GM10248 (cell line): Measurements from ENCODE around the gene ABCC10.
"Not testable (repeated sequence)": the region's sequence is repeated elsewhere in the genome, so short reads cannot be mapped to it uniquely, and the experiment has no call there.

Experiments used
- CTCF ChIA-PET: fragments of 300-600 bp; sonication (Branson Sonifier 250); formaldehyde crosslinking; extraction: SDS; loops from one replicate; lab custom pipeline; 2021; ENCODE audit warnings: antibody characterized with exemption; lab: Yijun Ruan, JAX
- POLR2A ChIA-PET: fragments of 350-650 bp; sonication (Branson Sonifier 250); formaldehyde crosslinking; extraction: SDS; loops from one replicate; lab custom pipeline; 2020; ENCODE audit warnings: antibody characterized with exemption; lab: Yijun Ruan, JAX
- DNase-seq: peaks from one replicate; pipeline ENCODE4 v3.0.0; 2012; ENCODE audit errors: extremely low spot score
- CTCF ChIP-seq: IDR thresholded peaks from 2 replicates; pipeline ENCODE4 v1.5.1; 2012; ENCODE audit warnings: mild to moderate bottlenecking, low read depth; ENCODE audit errors: extremely low read depth, missing control alignments, control extremely low read depth

Gene ABCC10

DNA sequence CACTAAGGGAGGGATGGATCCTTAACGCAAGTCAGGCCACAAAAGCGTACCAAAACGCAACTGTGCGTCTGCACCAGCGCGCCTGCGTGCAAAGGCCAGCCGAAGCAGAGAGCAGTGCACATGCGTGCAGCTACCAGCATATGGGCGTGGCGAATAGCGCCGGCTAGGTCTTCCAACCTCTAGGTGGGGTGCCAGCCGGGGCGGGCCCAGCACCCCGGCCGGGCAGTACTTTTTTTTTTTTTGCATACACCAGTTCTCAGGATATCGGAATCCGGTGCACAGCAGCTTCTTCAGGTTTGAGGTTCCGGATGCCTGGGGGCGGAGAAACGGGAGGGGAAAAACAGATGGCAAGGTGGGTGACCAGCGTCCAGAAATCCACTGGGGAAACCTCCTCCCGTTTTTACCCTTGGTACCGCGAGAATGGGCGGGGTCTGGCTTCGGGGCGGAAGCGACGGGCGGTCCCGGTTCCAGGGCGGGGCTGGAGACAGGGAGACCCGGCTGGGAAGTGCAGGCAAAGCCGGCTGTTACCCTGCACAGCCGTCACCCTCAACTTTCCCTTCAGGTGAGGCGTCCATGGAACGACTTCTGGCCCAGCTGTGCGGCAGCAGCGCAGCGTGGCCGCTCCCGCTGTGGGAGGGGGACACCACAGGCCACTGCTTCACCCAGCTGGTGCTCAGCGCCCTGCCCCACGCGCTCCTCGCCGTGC is at the start of gene ABCC10:
TSS of gene ABCC10 (plus strand) at position 136 of the 706 bp plus-strand sequence. CDS start at position 574, 438 bp downstream.
- DNase-seq: peak; percentile 96
- ChIA-PET POLR2A (interaction anchor here (0.7 to 1.0 kb wide), 2 partner anchors 44 to 89 kb away, joined by 3 to 5 read pairs; no protein-coding TSS in a partner anchor), CTCF (interaction anchor here (0.8 to 2.8 kb wide), 11 partner anchors 8 to 79 kb away, joined by 3 to 12 read pairs (median 4); no protein-coding TSS in a partner anchor)
- peak; percentile 25 for TF ChIP-seq CTCF

GRCh38 chr6:43377710-43378229 is 49.6 kb upstream of the ABCC10 start:
- no peak for TF ChIP-seq CTCF
- CTCF ChIA-PET: interaction anchor here (1.0 to 3.3 kb wide), 7 partner anchors 10 to 149 kb away, joined by 3 to 11 read pairs (median 5); partner anchors contain the start of gene DNPH1
- POLR2A ChIA-PET: no interaction called here
- DNase-seq: no peak

DNA sequence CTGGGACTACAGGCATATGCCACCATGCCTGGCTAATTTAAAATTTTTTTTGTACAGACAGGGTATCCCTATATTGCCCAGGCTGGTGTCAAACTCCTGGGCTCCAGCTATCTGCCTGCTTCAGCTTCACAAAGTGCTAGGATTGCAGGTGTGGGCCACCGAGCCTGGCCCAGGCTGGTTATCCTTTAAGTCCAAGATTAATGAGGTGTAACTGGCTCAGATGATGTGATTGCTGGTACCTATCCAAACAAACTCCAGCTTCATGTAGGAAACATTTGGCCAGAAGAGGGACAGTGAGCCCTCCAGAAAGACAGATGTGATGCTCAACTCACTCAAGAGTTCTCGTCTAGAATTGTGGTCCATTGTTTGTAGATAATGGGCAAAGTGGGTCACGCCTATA is 48.7 kb upstream of the ABCC10 start:
- no peak for DNase-seq
- CTCF ChIA-PET: interaction anchor here (1.0 to 3.3 kb wide), 5 partner anchors 10 to 150 kb away, joined by 3 to 11 read pairs (median 5); partner anchors contain the start of genes ABCC10 and DNPH1
- TF ChIP-seq CTCF: no peak

DNA sequence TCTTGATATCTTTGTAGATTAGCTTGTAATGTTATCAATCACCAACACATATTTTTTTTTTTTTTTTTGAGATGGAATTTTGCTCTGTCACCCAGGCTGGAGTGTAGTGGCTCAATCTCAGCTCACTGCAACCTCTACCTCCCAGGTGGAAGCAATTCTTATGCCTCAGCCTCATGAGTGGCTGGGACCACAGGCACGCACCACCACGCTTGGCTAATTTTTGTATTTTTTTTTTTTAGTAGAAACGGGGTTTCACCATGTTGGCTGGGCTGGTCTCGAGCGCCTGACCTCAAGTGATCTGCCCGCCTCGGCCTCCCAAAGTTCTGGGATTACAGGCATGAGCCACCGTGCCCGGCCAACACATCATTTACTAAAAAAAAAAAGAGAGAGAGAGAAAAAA is 46.5 kb upstream of the ABCC10 start:
- CTCF ChIA-PET: interaction anchor here (1.6 to 1.7 kb wide), 2 partner anchors 8 to 115 kb away, joined by 4 read pairs; no protein-coding TSS in a partner anchor

More for the DNA sequence above, 48.7 kb upstream of the ABCC10 start:
- POLR2A ChIA-PET: no interaction called here

DNA sequence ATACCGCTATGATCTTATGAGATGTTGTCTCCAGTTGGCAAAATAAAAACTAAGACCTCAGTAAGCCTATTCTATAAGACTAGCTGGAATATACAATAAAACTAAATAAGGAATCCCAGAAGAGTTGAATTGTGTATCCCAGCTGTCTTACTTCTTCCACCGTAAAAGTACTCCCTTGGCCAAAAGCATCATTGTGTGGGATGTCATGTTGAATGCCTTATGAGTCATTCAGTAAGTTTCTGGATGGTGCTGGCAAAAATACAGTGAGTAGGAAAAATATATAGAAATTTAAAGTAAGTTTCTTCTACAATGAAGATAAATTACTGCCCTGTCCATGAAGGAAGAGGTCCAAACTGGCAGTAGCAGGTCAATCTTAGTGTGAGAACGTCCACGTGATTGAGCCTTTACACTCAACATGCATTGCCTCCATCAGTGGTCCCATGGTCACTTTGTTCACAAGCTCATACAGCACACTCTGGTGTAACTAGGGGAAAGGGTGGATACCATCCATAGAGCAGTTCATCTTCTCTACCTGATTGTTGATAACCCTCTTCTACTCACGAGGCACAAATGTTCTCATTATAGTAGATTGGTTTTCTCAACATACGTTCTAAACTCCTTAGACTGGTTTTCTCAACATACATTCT is 44.2 kb upstream of the ABCC10 start:
- no peak for TF ChIP-seq CTCF
- no peak for DNase-seq
- POLR2A ChIA-PET: interaction anchor here (1.1 to 1.3 kb wide), 3 partner anchors 10 to 44 kb away, joined by 3 to 8 read pairs (median 5); partner anchors contain the start of genes ABCC10 and ZNF318
- CTCF ChIA-PET: interaction anchor here (0.9 to 4.1 kb wide), 9 partner anchors 9 to 123 kb away, joined by 3 to 19 read pairs (median 6); partner anchors contain the start of genes CRIP3 and ZNF318

More for the DNA sequence above, 46.5 kb upstream of the ABCC10 start:
- DNase-seq: not testable (repeated sequence)
- POLR2A ChIA-PET: interaction anchor here (0.6 kb wide), 1 partner anchor 15 kb away, joined by 3 read pairs; no protein-coding TSS in a partner anchor

DNA sequence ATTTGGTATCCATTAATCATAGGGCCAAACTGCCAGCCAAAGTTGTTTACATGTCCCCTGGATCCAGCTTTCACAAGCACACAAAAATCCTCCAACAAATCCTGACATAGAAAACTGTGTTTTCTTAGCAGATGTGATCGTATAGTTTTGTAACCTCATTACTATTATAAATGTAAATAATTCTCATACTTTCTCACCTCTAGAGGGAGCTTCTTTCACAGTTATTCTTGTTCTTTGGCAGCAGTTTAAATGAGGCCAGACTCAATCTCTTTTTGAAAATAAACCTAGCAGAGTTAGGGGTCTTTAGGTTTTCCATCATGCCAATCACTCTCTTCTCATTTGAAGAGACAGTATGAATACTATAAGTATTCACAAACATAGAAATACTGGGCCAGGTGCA is 40.8 kb upstream of the ABCC10 start:
- no peak for TF ChIP-seq CTCF
- ChIA-PET POLR2A (no interaction called here), CTCF (interaction anchor here (0.7 to 1.4 kb wide), 5 partner anchors 9 to 79 kb away, joined by 3 to 4 read pairs (median 3); partner anchors contain the start of gene ZNF318)
- peak; percentile 46 for DNase-seq
